Activated T-cell treated with anti-CD3 and anti-CD28 coated beads, Interleukin-2, amount 50 U/mL, for 4 hours (primary cell): ENCODE measurements around the gene TNFRSF17. TPM values are rescaled to one million over a fixed set of nuclear protein-coding genes. Genes with fewer than 3 reads are reported as not detected.

Source experiments
- ATAC-seq, 2 donors: fragments of 200-7000 bp; cut with Tn5 transposase; one replicate each; pipeline ENCODE4 v1.10.0; 2021
- DNase-seq: peaks from one replicate; pipeline ENCODE4 v3.0.0-alpha.2; 2020
- H3K27me3 Mint-ChIP-seq: one replicate; pipeline ENCODE4 v1.8.0; 2021; ENCODE audit warnings: low read depth, mixed read lengths
- H3K36me3 Mint-ChIP-seq: one replicate; pipeline ENCODE4 v1.8.0; 2022; ENCODE audit warnings: mixed read lengths; ENCODE audit not compliant: insufficient read depth
- H3K4me1 Mint-ChIP-seq: one replicate; pipeline ENCODE4 v1.8.0; 2021; ENCODE audit warnings: low read depth, mixed read lengths
- H3K4me3 Mint-ChIP-seq: one replicate; pipeline ENCODE4 v1.8.0; 2021; ENCODE audit warnings: mild to moderate bottlenecking, moderate library complexity, mixed read lengths
- H3K9me3 Mint-ChIP-seq: one replicate; pipeline ENCODE4 v1.8.0; 2021; ENCODE audit warnings: mixed read lengths
- total RNA-seq, 3 donors: library from RNA; stranded (reverse); gene quantifications; one replicate each; pipeline ENCODE4 v1.2.1, GENCODE V29; 2021

Gene TNFRSF17
- total RNA-seq, 3 donors from 2014 or later, result not detected

DNA sequence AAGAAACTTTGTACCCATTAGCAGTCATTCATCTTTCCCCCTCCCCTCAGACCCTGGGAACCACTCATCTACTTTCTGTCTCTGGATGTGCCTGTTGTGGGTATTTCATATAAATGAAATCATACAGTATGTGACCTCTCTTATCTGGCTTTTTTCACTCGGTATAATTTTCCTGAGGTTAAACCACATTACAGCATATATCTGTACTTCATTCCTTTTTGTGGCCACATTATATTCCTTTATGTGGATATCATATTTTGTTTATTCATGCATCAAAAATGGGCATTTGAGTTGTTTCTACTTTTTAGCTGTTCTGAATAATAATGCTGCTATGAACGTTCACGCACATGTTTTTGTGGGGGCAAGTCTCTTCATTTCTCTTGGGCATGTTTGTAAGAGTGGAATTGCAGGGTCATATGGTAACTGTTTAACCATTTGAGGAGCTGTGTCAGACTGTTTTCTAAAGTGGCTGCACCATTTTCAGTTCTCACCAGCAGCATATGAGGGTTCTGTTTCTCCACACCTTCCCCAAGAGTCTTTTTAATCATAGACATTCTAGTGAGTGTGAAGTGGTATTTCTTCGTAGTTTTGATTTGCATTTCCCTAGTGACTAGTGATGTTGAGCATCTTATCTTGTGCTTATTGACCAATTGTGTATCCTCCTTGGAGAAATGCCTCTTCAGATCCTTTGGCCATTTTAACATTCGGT, 15.3 kb downstream of the TNFRSF17 start:
- peaks cover 4% of the 10 kb centered on the region for H3K36me3 Mint-ChIP-seq
- H3K9me3 Mint-ChIP-seq, result no peaks in the 10 kb centered on the region
- DNase-seq, result no peak
- no peak overlapping the region for H3K4me3 Mint-ChIP-seq
- ATAC-seq, result no peak
- peaks cover 38% of the 10 kb centered on the region for H3K4me1 Mint-ChIP-seq
- H3K27me3 Mint-ChIP-seq, result no peaks in the 10 kb centered on the region

DNA sequence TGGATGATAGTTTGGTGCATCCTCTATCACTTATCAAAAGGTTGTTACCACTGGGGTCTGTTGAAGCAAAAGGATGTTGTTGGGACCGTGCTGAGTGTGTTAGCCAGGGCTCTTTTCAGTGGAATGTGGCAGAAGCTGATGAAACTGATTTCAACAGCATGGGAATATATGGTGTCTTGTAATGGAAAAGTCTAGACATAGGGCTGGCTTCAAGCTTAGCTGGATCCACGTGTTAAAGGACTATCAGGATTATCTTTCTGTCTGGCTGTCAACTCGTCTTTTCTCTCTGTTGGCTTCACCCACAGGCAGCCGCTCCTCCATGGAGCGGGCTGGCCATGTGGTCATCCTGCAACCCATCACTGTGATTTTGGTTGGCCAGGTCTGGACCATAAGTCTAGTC, 20.2 kb downstream of the TNFRSF17 start:
- no peak for ATAC-seq

GRCh38 chr16:11986521-11987057, 21.6 kb downstream of the TNFRSF17 start:
- no peak for ATAC-seq
- H3K36me3 Mint-ChIP-seq, result peaks cover 10% of the 10 kb centered on the region

More for the DNA sequence above, 20.2 kb downstream of the TNFRSF17 start:
- Mint-ChIP-seq H3K27me3 (no peaks in the 10 kb centered on the region), H3K4me1 (peaks cover 7% of the 10 kb centered on the region), H3K9me3 (no peaks in the 10 kb centered on the region), H3K36me3 (peaks cover 8% of the 10 kb centered on the region), H3K4me3 (no peak overlapping the region)
- DNase-seq, result no peak

DNA sequence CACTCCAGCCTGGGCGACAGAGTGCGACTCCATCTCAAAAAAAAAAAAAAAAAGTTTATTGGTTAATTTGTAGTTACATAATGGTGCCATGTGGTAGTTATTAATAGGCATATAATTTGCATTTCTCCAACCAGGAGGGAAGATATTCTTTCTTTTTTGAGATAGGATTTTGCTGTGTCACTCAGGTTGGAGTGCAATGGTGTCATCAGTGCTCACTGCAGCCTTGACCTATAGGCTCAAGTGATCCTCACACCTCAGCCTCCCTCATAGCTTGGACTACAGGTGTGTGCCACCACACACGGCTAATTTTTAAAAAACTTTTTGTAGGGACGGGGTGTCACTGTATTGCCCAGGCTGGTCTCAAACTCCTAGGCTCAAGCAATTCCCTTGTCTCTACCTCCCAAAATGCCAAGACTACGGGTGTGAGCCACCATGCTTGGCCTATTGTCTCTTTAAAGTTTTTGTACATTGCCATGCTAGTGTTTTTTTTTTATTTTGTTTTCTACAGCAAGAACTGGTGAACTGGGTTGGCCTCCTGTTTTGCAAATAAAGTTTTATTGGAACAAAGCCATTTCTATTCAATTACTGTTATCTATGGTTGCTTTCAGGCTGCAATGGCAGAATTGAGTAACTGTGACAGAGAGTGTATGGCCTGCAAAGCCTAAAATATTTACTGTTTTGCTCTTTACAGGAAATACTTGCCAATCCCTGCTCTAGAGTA, 23.4 kb downstream of the TNFRSF17 start:
- H3K4me1 Mint-ChIP-seq, result peaks cover 2% of the 10 kb centered on the region
- no peaks in the 10 kb centered on the region for H3K9me3 Mint-ChIP-seq
- DNase-seq (no peak), ATAC-seq (no peak)
- H3K27me3 Mint-ChIP-seq, result no peaks in the 10 kb centered on the region
- H3K36me3 Mint-ChIP-seq, result peaks cover 10% of the 10 kb centered on the region
- no peak overlapping the region for H3K4me3 Mint-ChIP-seq

More at GRCh38 chr16:11986521-11987057, 21.6 kb downstream of the TNFRSF17 start:
- H3K9me3 Mint-ChIP-seq, result no peaks in the 10 kb centered on the region
- peaks cover 4% of the 10 kb centered on the region for H3K4me1 Mint-ChIP-seq
- no peak overlapping the region for H3K4me3 Mint-ChIP-seq
- DNase-seq, result no peak
- no peaks in the 10 kb centered on the region for H3K27me3 Mint-ChIP-seq

DNA sequence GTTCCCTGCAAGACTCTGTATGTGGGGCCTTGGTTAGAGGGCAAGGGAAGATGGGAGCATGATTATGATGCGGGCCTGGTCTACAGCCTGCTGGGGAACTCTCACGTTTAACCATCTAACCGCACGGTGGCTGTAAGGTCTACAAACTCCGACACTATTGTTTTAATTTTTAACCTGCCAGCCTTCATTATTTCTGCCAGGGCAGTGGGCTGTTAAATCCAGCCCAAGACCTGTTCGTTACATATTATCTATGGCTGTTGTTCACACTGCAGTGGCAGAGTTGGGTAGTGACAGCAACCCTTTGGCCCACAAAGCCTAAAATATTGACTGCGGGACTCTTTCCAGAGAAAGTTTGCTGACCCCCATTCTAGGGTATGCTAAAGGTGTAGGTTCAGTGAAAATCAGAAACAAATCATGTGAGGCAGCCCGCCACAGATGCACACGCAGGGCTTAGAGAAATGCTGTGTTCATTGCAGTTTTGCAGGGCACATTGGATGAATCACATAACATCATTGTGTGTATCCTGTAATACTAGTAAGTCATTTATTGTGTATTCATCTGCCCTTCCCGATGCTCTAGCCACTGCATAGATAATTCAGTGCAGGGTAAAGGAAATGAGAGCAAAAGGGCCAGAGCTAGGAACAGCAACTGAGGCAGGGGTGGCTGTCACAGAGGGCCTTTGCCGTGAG, 25.8 kb downstream of the TNFRSF17 start:
- ATAC-seq, result no peak
- Mint-ChIP-seq H3K4me1 (peaks cover 7% of the 10 kb centered on the region), H3K36me3 (peaks cover 9% of the 10 kb centered on the region), H3K9me3 (no peaks in the 10 kb centered on the region), H3K4me3 (no peak overlapping the region), H3K27me3 (no peaks in the 10 kb centered on the region)
- no peak for DNase-seq

DNA sequence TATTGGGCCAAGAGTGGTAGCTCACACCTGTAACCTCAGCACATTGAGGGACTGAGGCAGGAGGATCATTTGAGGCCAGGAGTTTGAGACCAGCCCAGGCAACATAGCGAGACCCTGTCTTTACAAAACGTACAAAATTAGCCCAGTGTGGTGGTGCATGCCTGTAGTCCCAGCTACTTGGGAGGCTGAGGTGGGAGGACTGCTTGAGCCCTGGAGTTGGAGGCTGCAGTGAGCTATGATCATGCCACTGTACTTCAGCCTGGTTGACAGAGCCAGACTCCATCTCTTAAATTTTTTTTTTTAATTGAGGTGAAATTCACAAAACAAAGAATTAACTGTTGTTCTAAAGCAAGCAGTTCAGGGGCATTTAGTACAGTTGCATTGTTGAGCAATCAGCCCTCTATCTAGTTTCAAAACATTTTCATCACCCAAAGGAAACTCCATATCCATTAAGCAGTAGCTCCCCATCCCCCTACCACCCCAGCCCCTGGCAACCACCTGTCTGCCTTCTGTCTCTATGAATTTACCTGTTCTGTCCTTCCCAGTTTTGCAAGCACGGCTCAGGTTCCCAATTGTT, 27.1 kb downstream of the TNFRSF17 start:
- H3K4me3 Mint-ChIP-seq, result no peak overlapping the region
- no peaks in the 10 kb centered on the region for H3K27me3 Mint-ChIP-seq
- DNase-seq (no peak), ATAC-seq (no peak)
- peaks cover 6% of the 10 kb centered on the region for H3K36me3 Mint-ChIP-seq
- peaks cover 10% of the 10 kb centered on the region for H3K4me1 Mint-ChIP-seq
- H3K9me3 Mint-ChIP-seq, result no peaks in the 10 kb centered on the region

GRCh38 chr16:11992586-11993524, 27.8 kb downstream of the TNFRSF17 start:
- Mint-ChIP-seq H3K36me3 (peaks cover 5% of the 10 kb centered on the region), H3K4me3 (no peak overlapping the region), H3K27me3 (no peaks in the 10 kb centered on the region), H3K4me1 (peaks cover 12% of the 10 kb centered on the region), H3K9me3 (no peaks in the 10 kb centered on the region)
- no peak for ATAC-seq
- no peak for DNase-seq

GRCh38 chr16:11994143-11995119, 29.4 kb downstream of the TNFRSF17 start:
- Mint-ChIP-seq H3K36me3 (peaks cover 5% of the 10 kb centered on the region), H3K9me3 (no peaks in the 10 kb centered on the region), H3K27me3 (no peaks in the 10 kb centered on the region), H3K4me3 (no peak overlapping the region), H3K4me1 (peaks cover 12% of the 10 kb centered on the region)
- ATAC-seq (no peak), DNase-seq (no peak)

GRCh38 chr16:11996433-11997330, 31.7 kb downstream of the TNFRSF17 start:
- Mint-ChIP-seq H3K36me3 (peaks cover 9% of the 10 kb centered on the region), H3K27me3 (no peaks in the 10 kb centered on the region), H3K9me3 (no peaks in the 10 kb centered on the region), H3K4me1 (peaks cover 12% of the 10 kb centered on the region), H3K4me3 (no peak overlapping the region)
- ATAC-seq, result no peak
- no peak for DNase-seq

DNA sequence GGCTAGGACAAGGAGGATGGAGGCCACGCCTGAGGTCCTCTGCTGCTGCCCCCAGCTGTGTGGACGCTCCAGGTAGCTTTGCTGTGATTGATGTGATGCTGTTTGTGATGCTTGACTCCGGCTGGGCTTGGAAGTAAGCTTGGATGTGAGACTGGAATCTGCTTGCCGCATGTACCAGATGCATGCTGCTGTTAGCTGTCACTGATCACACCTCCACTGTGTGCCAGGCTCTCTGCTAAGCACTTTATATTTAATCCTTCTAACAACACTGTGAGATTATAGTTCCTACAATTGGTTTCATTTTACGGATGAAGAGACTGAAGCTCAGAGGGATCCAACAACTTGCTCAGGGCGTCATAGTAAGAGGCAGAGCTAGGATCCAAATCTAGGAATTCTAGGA, 35.0 kb downstream of the TNFRSF17 start:
- Mint-ChIP-seq H3K4me1 (peaks cover 7% of the 10 kb centered on the region), H3K9me3 (no peaks in the 10 kb centered on the region), H3K4me3 (no peak overlapping the region), H3K27me3 (no peaks in the 10 kb centered on the region), H3K36me3 (peaks cover 9% of the 10 kb centered on the region)
- ATAC-seq, result no peak
- DNase-seq, result no peak

DNA sequence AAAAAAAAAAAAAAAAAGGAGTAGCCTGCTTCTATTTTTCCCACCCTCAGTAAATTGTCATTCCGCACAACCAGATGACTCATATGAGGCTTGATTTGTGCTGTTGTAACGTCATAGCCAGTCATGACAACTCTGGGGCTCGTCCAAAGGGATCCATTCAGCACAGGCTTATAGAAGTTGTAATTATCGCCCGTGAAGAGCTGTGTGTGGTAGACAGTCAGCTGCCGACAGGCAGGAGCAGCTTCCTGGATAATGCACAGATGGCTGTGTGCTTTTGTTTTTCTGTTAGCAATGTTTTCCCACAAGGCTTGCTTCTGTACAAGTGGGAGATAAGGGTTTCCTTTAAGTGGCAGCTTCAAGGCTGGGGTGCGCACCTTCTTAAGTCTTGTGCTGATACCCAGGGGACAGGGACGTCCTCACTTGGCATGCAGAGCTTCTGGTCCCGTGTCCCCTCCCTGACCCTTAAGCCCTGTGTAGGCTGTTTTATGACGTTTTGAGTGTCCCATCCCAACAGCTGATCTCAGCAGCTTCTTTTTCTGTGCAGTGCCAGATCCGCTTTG, 37.5 kb downstream of the TNFRSF17 start:
- no peaks in the 10 kb centered on the region for H3K9me3 Mint-ChIP-seq
- H3K36me3 Mint-ChIP-seq, result peaks cover 10% of the 10 kb centered on the region
- ATAC-seq, result no peak
- no peaks in the 10 kb centered on the region for H3K27me3 Mint-ChIP-seq
- H3K4me1 Mint-ChIP-seq, result peaks cover 3% of the 10 kb centered on the region
- no peak overlapping the region for H3K4me3 Mint-ChIP-seq
- no peak for DNase-seq
